Measurements from ENCODE around the gene ZBTB47. TPM values are rescaled to one million over a fixed set of nuclear protein-coding genes. Genes with fewer than 3 reads are reported as not detected.

Gene ZBTB47
- total RNA-seq (2014; rRNA removed): 9.5 and 10.8 TPM in 2 replicates
- percentile 59 among the genes with signal in this experiment for Bru-seq, nascent RNA
- percentile 61 among the genes with signal in this experiment for BruChase-seq, experiment 1, labeled RNA remaining after a 6-hour chase
- percentile 62 among the genes with signal in this experiment for BruChase-seq, experiment 2, labeled RNA remaining after a 2-hour chase
- long read RNA-seq, partial matches to known transcripts: 17 of 18 reads
- long read RNA-seq, other reads (novel, unspliced or antisense): 1 of 18 reads

DNA sequence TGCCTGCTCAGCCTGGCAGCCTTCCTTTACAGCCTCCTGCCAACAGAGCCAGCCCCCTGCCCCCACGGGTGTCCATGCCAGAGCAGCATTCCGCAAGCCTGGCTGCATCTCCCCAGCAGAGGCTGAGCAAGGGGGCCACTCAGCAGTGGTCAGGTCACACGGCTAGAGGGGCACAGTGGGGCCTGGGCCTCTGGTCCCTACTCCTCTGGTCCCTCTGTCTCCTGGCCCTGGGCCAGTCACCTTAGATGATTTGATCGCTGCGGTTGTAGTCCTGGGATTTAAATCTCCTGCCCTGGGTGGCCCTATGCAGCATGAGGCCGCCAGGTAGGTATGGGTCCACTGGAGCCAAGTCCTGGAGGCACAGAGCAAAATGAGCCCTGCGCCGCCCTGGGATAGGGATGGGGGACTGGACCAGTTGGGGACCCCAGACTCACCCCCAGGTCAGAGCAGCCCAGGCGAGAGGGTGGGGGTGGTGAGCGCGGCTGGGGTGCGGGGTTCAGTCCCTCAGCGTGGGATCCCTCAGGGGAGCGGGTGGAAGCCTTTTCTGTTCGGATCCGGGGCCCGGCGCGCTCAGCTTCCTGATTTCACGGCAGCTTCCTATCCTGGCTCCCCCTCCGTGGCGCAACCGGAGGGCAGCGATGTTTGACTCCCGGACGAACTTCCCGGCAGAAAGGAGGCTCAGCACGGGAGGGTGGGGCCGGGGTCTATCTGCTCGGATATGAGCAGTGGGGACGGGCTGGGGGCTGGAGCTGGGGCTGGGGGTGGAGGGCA lies at the start of gene ZBTB47:
Gene ZBTB47 (plus strand): TSS at position 138 of the 771 bp plus-strand sequence. CDS start 4,659 bp downstream, outside the sequence.
- DNase-seq (peak; percentile 44), ATAC-seq (peak; percentile 6)
- Histone ChIP-seq H4K20me1 (ENCODE audit: low read length) (no peaks in the 10 kb centered on the region), H3K9me3 (ENCODE audit: low read length) (no peaks in the 10 kb centered on the region), H3K9me2 (replicated peaks; ENCODE audit: low read length) (no peaks in the 10 kb centered on the region), H3F3A (ENCODE audit: low read length, unreplicated experiment) (no peaks in the 10 kb centered on the region), H3K9ac (ENCODE audit: low read length) (peak within 1 kb of the TSS; percentile 78), H3K4me2 (ENCODE audit: low read length) (peak within 1 kb of the TSS; percentile 100), H2AFZ (ENCODE audit: low read length) (peak within 1 kb of the TSS; percentile 89), H3K36me3 (ENCODE audit: low read depth, low read length) (peaks cover 5% of the 10 kb centered on the region), H3K4me3 (ENCODE audit: low read length) (peak within 1 kb of the TSS; percentile 85), H3K27ac (ENCODE audit: low read length) (peak within 1 kb of the TSS; percentile 53), H3K27me3 (ENCODE audit: low read length) (no peaks in the 10 kb centered on the region), H3K4me1 (ENCODE audit: insufficient read depth, low read length) (peaks cover 28% of the 10 kb centered on the region), H3K79me2 (ENCODE audit: low read length) (0 out of 2 replicates have a peak, but pooled peaks cover 8% of the 10 kb centered on the region)
- CTCF ChIA-PET: no interaction called here
- no peak for TF ChIP-seq EZH2phosphoT487 (IDR thresholded peaks at IDR 0.05; ENCODE audit: borderline replicate concordance, low read length)
- TF ChIP-seq, protein P1, sequence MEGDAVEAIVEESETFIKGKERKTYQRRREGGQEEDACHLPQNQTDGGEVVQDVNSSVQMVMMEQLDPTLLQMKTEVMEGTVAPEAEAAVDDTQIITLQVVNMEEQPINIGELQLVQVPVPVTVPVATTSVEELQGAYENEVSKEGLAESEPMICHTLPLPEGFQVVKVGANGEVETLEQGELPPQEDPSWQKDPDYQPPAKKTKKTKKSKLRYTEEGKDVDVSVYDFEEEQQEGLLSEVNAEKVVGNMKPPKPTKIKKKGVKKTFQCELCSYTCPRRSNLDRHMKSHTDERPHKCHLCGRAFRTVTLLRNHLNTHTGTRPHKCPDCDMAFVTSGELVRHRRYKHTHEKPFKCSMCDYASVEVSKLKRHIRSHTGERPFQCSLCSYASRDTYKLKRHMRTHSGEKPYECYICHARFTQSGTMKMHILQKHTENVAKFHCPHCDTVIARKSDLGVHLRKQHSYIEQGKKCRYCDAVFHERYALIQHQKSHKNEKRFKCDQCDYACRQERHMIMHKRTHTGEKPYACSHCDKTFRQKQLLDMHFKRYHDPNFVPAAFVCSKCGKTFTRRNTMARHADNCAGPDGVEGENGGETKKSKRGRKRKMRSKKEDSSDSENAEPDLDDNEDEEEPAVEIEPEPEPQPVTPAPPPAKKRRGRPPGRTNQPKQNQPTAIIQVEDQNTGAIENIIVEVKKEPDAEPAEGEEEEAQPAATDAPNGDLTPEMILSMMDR (conservative IDR thresholded peaks at IDR 0.05; ENCODE audit: low read depth, low read length): no peak
- no peak for TF ChIP-seq EZH2 (IDR thresholded peaks at IDR 0.05; ENCODE audit: low read length, unreplicated experiment)
- BruUV-seq (replicated peaks): TSS peak; percentile 50
- POLR2A ChIA-PET (ENCODE audit: unreplicated experiment): no interaction called here
- intact Hi-C loops (cut with micrococcal nuclease): loop anchor here (2.0 kb wide), 2 partner anchors 53 to 175 kb away; partner anchors contain the start of gene NKTR

GRCh38 chr3:42605546-42606173 lies 47.8 kb upstream of the ZBTB47 start:
- Histone ChIP-seq H3K27ac (ENCODE audit: low read length) (no peak overlapping the region), H3K27me3 (ENCODE audit: low read length) (no peaks in the 10 kb centered on the region), H2AFZ (ENCODE audit: low read length) (no peak overlapping the region), H3K9me3 (ENCODE audit: low read length) (no peaks in the 10 kb centered on the region), H3K9ac (ENCODE audit: low read length) (no peak overlapping the region), H3K36me3 (ENCODE audit: low read depth, low read length) (peaks cover 22% of the 10 kb centered on the region), H3F3A (ENCODE audit: low read length, unreplicated experiment) (no peaks in the 10 kb centered on the region), H3K9me2 (replicated peaks; ENCODE audit: low read length) (no peaks in the 10 kb centered on the region), H4K20me1 (ENCODE audit: low read length) (peaks cover 38% of the 10 kb centered on the region), H3K4me2 (ENCODE audit: low read length) (no peak overlapping the region), H3K4me1 (ENCODE audit: insufficient read depth, low read length) (peaks cover 14% of the 10 kb centered on the region), H3K79me2 (ENCODE audit: low read length) (peaks cover 98% of the 10 kb centered on the region), H3K4me3 (ENCODE audit: low read length) (no peak overlapping the region)
- ChIA-PET CTCF (no interaction called here), POLR2A (ENCODE audit: unreplicated experiment) (interaction anchor here (0.6 kb wide), 1 partner anchor 24 kb away, joined by 3 read pairs; no protein-coding TSS in a partner anchor)
- BruUV-seq (replicated peaks): no TSS peak
- intact Hi-C loops (cut with micrococcal nuclease): no loop called here
- no peak for ATAC-seq
- no peak for DNase-seq
- TF ChIP-seq EZH2phosphoT487 (IDR thresholded peaks at IDR 0.05; ENCODE audit: borderline replicate concordance, low read length) (no peak), EZH2 (IDR thresholded peaks at IDR 0.05; ENCODE audit: low read length, unreplicated experiment) (no peak)
- TF ChIP-seq, protein P1 (conservative IDR thresholded peaks at IDR 0.05; ENCODE audit: low read depth, low read length): no peak

Measured in PC-3 (cell line).